Measurements from ENCODE around the gene CARNS1. TPM values are rescaled to one million over a fixed set of nuclear protein-coding genes. Genes with fewer than 3 reads are reported as not detected.

The CARNS1 gene
- total and polyA plus RNA-seq, 2 of the 13 experiments (the other 11 are each of a cell fraction or from before 2014, with no cell fraction given) = not detected

DNA sequence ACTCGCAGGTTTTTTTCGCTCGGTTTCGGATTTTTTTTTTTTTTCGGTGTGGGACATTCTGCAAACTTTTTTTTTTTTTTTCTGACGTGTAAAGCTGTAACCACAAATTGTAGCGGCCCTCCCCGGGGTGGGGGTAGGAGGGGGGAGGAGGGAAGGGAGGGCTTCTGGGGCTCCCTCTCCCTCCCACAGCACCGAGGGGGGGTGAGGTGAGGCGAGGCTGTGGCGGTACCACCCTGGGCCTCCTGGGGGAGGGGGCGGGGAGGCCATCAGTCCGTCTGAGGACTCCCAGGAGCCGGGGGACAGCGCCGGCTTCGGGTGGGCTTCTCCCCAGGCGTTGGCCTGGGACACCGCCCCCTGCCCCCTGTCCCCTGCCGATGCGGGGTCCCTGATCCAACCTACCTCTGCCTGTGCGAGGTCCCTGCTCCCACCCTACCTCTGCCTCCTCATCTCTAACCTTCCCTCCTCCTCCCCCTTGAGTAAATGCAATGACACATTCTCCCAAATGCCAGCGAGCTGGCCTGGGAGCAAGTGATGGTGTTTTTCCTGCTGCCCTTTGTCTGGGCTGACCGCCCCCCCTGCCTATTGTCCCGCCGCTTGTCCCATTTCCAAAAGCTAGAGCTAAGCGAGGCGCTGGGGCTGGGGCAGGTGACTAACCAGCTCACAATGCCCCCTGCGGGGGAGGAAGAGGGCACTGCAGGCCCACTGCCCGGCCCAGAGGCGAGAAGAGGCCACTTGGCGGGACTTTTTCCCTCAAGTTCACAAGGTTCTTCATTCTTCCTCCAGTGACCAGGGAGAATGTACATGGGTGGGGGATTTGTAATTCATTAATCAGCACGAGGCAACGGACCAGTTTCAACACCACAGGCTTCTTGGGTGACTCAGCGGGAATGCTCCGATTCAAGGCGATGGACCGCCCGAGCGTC lies 41.6 kb upstream of the CARNS1 start (continued):
- TF ChIP-seq, protein P1, sequence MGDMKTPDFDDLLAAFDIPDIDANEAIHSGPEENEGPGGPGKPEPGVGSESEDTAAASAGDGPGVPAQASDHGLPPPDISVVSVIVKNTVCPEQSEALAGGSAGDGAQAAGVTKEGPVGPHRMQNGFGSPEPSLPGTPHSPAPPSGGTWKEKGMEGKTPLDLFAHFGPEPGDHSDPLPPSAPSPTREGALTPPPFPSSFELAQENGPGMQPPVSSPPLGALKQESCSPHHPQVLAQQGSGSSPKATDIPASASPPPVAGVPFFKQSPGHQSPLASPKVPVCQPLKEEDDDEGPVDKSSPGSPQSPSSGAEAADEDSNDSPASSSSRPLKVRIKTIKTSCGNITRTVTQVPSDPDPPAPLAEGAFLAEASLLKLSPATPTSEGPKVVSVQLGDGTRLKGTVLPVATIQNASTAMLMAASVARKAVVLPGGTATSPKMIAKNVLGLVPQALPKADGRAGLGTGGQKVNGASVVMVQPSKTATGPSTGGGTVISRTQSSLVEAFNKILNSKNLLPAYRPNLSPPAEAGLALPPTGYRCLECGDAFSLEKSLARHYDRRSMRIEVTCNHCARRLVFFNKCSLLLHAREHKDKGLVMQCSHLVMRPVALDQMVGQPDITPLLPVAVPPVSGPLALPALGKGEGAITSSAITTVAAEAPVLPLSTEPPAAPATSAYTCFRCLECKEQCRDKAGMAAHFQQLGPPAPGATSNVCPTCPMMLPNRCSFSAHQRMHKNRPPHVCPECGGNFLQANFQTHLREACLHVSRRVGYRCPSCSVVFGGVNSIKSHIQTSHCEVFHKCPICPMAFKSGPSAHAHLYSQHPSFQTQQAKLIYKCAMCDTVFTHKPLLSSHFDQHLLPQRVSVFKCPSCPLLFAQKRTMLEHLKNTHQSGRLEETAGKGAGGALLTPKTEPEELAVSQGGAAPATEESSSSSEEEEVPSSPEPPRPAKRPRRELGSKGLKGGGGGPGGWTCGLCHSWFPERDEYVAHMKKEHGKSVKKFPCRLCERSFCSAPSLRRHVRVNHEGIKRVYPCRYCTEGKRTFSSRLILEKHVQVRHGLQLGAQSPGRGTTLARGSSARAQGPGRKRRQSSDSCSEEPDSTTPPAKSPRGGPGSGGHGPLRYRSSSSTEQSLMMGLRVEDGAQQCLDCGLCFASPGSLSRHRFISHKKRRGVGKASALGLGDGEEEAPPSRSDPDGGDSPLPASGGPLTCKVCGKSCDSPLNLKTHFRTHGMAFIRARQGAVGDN (CRISPR knock-in tag; IDR thresholded peaks at IDR 0.05) = peak; percentile 59
- TF ChIP-seq ZNF556 (CRISPR knock-in tag; IDR thresholded peaks at IDR 0.05; ENCODE audit: borderline replicate concordance) (no peak), RXRB (CRISPR knock-in tag; IDR thresholded peaks at IDR 0.05; ENCODE audit: borderline replicate concordance) (peak; percentile 14; the same call in 1 of the 2 replicates), STAG1 (CRISPR knock-in tag; IDR thresholded peaks at IDR 0.05) (peak; percentile 46), POLR2AphosphoS2 (IDR thresholded peaks at IDR 0.05; ENCODE audit: low read depth, low read length) (no peak), PRMT3 (CRISPR knock-in tag; IDR thresholded peaks at IDR 0.05; ENCODE audit: borderline replicate concordance, low read depth) (no peak), SOX6 (IDR thresholded peaks at IDR 0.05) (no peak), SOX6 (CRISPR knock-in tag; IDR thresholded peaks at IDR 0.05) (peak; percentile 76), AGO2 (optimal IDR thresholded peaks at IDR 0.05; ENCODE audit: low read depth, low read length) (no peak), ZKSCAN1 (IDR thresholded peaks at IDR 0.05; ENCODE audit: low read length) (no peak), NCOR1 (IDR thresholded peaks at IDR 0.05; ENCODE audit: borderline replicate concordance, low read length) (no peak)
- TF ChIP-seq, protein P2, sequence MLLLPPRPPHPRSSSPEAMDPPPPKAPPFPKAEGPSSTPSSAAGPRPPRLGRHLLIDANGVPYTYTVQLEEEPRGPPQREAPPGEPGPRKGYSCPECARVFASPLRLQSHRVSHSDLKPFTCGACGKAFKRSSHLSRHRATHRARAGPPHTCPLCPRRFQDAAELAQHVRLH (CRISPR knock-in tag; IDR thresholded peaks at IDR 0.05; ENCODE audit: borderline replicate concordance, low read depth) = no peak
- TF ChIP-seq, protein P3, sequence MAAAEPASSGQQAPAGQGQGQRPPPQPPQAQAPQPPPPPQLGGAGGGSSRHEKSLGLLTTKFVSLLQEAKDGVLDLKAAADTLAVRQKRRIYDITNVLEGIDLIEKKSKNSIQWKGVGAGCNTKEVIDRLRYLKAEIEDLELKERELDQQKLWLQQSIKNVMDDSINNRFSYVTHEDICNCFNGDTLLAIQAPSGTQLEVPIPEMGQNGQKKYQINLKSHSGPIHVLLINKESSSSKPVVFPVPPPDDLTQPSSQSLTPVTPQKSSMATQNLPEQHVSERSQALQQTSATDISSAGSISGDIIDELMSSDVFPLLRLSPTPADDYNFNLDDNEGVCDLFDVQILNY (CRISPR knock-in tag; conservative IDR thresholded peaks at IDR 0.05) = no peak
- TF ChIP-seq, protein P4, sequence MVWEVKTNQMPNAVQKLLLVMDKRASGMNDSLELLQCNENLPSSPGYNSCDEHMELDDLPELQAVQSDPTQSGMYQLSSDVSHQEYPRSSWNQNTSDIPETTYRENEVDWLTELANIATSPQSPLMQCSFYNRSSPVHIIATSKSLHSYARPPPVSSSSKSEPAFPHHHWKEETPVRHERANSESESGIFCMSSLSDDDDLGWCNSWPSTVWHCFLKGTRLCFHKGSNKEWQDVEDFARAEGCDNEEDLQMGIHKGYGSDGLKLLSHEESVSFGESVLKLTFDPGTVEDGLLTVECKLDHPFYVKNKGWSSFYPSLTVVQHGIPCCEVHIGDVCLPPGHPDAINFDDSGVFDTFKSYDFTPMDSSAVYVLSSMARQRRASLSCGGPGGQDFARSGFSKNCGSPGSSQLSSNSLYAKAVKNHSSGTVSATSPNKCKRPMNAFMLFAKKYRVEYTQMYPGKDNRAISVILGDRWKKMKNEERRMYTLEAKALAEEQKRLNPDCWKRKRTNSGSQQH (CRISPR knock-in tag; IDR thresholded peaks at IDR 0.05; ENCODE audit: low read depth) = no peak
- TF ChIP-seq, protein P5, sequence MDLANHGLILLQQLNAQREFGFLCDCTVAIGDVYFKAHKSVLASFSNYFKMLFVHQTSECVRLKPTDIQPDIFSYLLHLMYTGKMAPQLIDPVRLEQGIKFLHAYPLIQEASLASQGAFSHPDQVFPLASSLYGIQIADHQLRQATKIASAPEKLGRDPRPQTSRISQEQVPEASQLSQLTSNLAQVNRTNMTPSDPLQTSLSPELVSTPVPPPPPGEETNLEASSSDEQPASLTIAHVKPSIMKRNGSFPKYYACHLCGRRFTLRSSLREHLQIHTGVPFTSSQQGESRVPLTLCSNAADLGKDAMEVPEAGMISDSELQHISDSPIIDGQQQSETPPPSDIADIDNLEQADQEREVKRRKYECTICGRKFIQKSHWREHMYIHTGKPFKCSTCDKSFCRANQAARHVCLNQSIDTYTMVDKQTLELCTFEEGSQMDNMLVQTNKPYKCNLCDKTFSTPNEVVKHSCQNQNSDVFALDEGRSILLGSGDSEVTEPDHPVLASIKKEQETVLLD (CRISPR knock-in tag; IDR thresholded peaks at IDR 0.05; ENCODE audit: low read depth) = no peak
